KOPT-K1 (cell line): ENCODE measurements around the gene ATXN1.
A peak's percentile ranks its signal among the peaks of the same experiment; 100 is the strongest.

Source experiments
- H3K27ac ChIP-seq: fragments of 200-600 bp; sonication (generic); 2 replicates; pipeline ENCODE4 v1.5.1; 2016; ENCODE audit warnings: antibody characterized with exemption, mild to moderate bottlenecking, low read depth, low read length; ENCODE audit not compliant: poor library complexity, severe bottlenecking
- H3K36me3 ChIP-seq: fragments of 200-600 bp; sonication (generic); 2 replicates; pipeline ENCODE4 v1.5.1; 2017; ENCODE audit warnings: antibody characterized with exemption, mild to moderate bottlenecking, low read length, moderate library complexity; ENCODE audit not compliant: insufficient read depth
- H3K9me3 ChIP-seq: fragments of 200-600 bp; sonication (generic); 2 replicates; pipeline ENCODE4 v1.5.1; 2017; ENCODE audit warnings: antibody characterized with exemption, low read length, mild to moderate bottlenecking; ENCODE audit not compliant: insufficient read depth, poor library complexity, severe bottlenecking

ATXN1 gene

GRCh38 chr6:16760516-16761470, at the start of gene ATXN1:
Gene ATXN1, minus strand, starts transcription at chr6:16761460.
- Histone ChIP-seq H3K36me3 (no peaks in the 10 kb centered on the region), H3K9me3 (no peaks in the 10 kb centered on the region), H3K27ac (peak within 1 kb of the TSS; percentile 78)

DNA sequence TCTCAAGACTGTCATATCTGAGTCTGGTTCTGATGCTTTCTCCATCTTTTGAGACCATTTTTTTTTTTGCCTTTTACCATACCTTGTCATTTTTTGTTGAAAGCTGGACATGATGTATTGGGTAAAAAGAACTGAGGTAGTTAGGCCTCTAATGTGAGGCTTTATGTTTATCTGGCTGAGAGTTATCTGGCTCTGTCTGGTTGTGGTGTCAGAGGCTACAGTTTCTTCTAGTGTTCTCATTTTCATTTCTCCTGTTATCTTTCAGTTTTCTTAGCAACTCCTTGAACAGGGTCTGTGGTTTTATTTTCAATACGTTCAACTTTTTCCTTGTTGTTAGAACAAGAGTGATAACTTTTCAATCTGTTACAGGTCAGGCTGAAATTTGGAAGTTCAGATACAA, 49.2 kb upstream of the ATXN1 start:
- H3K36me3 ChIP-seq: no peaks in the 10 kb centered on the region
- no peak overlapping the region for H3K27ac ChIP-seq
- peaks cover 25% of the 10 kb centered on the region for H3K9me3 ChIP-seq

DNA sequence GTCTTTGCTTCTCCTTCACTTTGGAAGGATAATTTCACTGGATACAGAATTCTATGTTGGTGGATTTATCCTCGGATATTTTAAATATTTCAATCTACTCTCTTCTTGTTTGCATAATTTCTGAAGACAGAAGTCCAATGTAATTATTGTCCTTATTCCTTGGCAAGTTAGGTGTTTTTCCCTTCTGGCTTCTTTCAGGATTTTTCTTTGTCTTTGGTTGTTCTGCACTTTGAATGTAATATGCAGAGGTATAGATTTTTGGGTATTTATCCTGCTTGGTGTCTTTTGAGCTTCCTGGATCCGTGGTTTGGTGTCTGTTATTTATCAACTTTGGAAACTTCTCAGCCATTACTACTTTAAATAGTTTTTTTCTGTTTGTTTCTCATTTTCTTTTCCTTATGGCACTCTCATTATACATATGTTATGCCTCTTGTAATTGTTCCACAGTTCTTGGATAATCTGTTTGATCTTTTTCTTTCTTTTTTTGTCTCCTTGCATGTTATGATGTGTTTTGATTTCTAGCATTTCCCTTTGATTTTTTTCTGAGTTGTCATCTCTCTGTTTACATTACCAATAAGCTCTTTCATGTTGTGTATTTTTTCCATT, 48.6 kb upstream of the ATXN1 start:
- Histone ChIP-seq H3K36me3 (no peaks in the 10 kb centered on the region), H3K27ac (no peak overlapping the region), H3K9me3 (peaks cover 25% of the 10 kb centered on the region)

GRCh38 chr6:16807956-16808355, 46.7 kb upstream of the ATXN1 start:
- H3K36me3 ChIP-seq: no peaks in the 10 kb centered on the region
- H3K9me3 ChIP-seq: peaks cover 19% of the 10 kb centered on the region
- H3K27ac ChIP-seq: no peak overlapping the region

DNA sequence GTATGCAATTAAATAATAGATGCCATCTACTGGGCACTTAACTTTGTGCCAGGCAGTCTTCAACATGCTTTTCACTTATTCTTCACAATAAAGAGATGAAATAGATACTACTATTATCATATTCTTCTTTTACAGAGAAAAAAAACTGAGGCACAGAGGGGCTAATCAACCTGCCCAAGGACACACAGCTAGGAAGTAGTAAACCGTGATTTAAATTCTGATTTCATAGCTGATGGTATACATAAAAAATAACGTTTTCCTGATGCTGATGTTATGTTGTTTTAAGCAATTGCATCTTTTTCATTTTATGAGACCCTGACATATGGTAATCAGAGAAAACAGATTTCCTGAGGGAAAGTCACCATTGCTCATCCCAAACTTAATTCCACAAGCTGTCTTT, 45.1 kb upstream of the ATXN1 start:
- H3K9me3 ChIP-seq: peaks cover 3% of the 10 kb centered on the region
- no peak overlapping the region for H3K27ac ChIP-seq
- H3K36me3 ChIP-seq: no peaks in the 10 kb centered on the region

GRCh38 chr6:16805243-16805950, 44.1 kb upstream of the ATXN1 start:
- Histone ChIP-seq H3K9me3 (peaks cover 3% of the 10 kb centered on the region), H3K27ac (no peak overlapping the region)

DNA sequence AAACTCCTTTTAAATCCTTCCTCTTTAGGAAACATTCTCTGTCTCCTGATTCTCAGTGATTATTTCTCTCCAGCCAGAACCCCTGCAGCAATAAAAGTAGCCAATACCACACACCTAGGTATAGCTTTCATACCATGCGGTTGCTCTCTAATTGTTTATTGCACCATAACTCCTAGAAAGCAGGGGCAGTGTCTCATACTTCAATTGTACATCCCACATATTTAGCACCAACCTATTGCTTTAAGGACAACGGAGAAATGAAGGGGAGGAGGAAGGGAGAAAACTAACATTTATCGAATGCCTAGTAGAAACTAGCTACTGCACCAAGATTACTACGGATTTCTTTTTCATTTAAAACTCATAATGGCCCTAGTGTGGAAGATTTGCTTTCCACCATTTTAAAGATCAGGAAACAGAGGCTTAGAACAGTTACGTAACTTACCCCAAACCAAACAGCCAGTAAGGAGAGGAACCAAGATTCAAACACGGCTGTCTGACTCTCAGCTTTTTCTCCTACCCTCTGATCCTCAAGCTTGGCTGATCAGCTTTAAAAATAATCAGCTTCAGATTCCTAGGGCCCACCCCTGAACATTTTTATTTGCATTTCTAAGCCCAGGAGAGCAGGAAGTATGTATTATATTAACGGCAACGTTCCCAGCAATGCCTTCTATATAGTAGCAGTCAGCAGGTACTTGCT, 43.4 kb upstream of the ATXN1 start:
- H3K9me3 ChIP-seq: no peaks in the 10 kb centered on the region
- H3K36me3 ChIP-seq: no peaks in the 10 kb centered on the region
- no peak overlapping the region for H3K27ac ChIP-seq

More at GRCh38 chr6:16805243-16805950, 44.1 kb upstream of the ATXN1 start:
- H3K36me3 ChIP-seq: no peaks in the 10 kb centered on the region

- H3K27ac ChIP-seq: no peak overlapping the region
- H3K9me3 ChIP-seq: no peaks in the 10 kb centered on the region
- H3K36me3 ChIP-seq: no peaks in the 10 kb centered on the region
Observed at GRCh38 chr6:16803294-16804200, 42.3 kb upstream of the ATXN1 start.

DNA sequence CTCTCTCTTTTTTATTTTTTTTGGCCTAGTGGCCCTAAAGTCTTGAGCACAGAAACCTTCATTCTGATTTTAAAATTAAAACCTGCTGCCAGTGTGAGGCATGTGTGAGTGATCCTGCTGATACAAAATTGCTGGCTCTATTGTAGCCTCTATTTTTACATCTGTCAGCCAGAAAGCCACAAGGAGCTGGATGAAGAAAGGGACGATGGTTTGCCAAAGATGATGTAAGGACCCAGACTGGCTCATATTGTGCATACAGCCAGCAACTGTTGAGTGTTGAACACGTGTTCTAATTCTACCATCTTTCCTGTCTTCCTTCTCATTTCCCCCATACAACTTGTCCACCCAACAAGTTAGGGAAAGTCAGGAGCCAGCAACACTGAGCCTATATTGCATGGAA, 40.8 kb upstream of the ATXN1 start:
- no peak overlapping the region for H3K27ac ChIP-seq
- no peaks in the 10 kb centered on the region for H3K9me3 ChIP-seq
- no peaks in the 10 kb centered on the region for H3K36me3 ChIP-seq

DNA sequence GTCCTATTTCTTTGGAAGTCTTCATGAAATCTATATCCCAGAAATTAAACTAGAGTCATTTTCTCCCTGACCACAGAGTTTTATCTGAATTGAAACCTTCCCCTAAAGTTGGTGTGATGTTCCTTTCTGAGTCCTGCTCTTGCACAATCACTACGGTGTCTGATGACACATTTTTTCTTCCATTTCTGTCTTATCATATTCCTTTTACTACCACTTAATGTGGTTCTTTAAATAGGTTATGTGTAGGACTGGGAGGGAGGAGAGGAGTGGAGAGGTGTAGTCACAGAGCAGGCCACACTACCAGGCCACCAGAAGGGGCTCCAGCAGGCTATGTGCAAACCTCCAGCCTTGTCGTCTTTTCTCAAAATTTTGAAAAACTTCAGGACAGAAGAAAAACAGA, 39.7 kb upstream of the ATXN1 start:
- Histone ChIP-seq H3K36me3 (no peaks in the 10 kb centered on the region), H3K27ac (no peak overlapping the region), H3K9me3 (no peaks in the 10 kb centered on the region)

DNA sequence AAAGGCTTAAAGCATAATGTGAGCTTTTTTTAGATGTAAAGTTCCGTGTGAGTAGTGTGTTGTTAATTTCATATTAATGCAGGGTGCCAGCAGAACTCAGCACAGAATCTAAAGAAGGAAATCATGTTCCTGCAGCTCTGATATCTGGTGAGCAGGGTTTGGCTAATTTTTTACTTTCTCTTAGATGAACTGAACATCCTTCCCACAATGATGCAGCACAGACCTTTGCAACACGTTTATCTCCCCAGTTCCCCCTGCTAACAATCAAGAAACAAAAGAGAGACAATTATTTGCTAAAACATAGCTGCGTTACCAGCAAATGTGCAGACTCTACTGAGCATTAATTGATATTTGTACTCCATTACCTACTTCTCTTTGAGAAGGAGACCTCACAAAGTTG, 39.1 kb upstream of the ATXN1 start:
- Histone ChIP-seq H3K36me3 (no peaks in the 10 kb centered on the region), H3K27ac (no peak overlapping the region), H3K9me3 (no peaks in the 10 kb centered on the region)

- H3K27ac ChIP-seq: no peak overlapping the region
- no peaks in the 10 kb centered on the region for H3K9me3 ChIP-seq
- H3K36me3 ChIP-seq: no peaks in the 10 kb centered on the region
Observed at GRCh38 chr6:16799279-16800193, 38.3 kb upstream of the ATXN1 start.

- Histone ChIP-seq H3K9me3 (peaks cover 4% of the 10 kb centered on the region), H3K27ac (no peak overlapping the region), H3K36me3 (no peaks in the 10 kb centered on the region)
Observed at GRCh38 chr6:16793828-16794412, 32.7 kb upstream of the ATXN1 start.
